ENCODE data around the gene GPS2.

GRCh38 chr17:7351665-7352502 lies 36.7 kb upstream of the GPS2 start, which contains the start of gene KCTD11:
- TF ChIP-seq CTCF (IDR thresholded peaks at IDR 0.05) (peak in 3 of 6 experiments; percentile 30 to 55 (median 39)), POLR2A (IDR thresholded peaks at IDR 0.05) (peak in 1 of 2 donors; percentile 82)
